WTC11 (cell line): ENCODE data around the gene PCGF3. TPM values are rescaled to one million over a fixed set of nuclear protein-coding genes. Genes with fewer than 3 reads are reported as not detected.

Source experiments
- ATAC-seq: fragments of 200-7000 bp; cut with Tn5 transposase; 2 replicates; pipeline ENCODE4 v1.10.0; 2021; ENCODE audit warnings: mild to moderate bottlenecking, moderate library complexity
- CTCF ChIA-PET: fragments of 300-600 bp; sonication (Branson Sonifier 250); formaldehyde crosslinking; loops from one replicate; lab custom pipeline; 2021; ENCODE audit warnings: antibody characterized with exemption; lab: Charles Lee
- POLR2A ChIA-PET: fragments of 350-600 bp; sonication (Branson Sonifier 250); formaldehyde crosslinking; loops from one replicate; lab custom pipeline; 2021; ENCODE audit warnings: antibody characterized with exemption; lab: Charles Lee
- DNase-seq: peaks from one replicate; pipeline ENCODE4 v3.0.0; 2021; ENCODE audit warnings: low spot score
- H3K27ac Mint-ChIP-seq: 2 replicates; pipeline ENCODE4 v1.8.0; 2021; ENCODE audit warnings: mixed read lengths
- H3K27me3 Mint-ChIP-seq: 2 replicates; pipeline ENCODE4 v1.8.0; 2021; ENCODE audit warnings: low read depth, mild to moderate bottlenecking, moderate library complexity, mixed read lengths
- H3K36me3 Mint-ChIP-seq: 2 replicates; pipeline ENCODE4 v1.8.0; 2021; ENCODE audit warnings: mixed read lengths
- H3K4me1 Mint-ChIP-seq: 2 replicates; pipeline ENCODE4 v1.8.0; 2022; ENCODE audit warnings: mixed read lengths
- H3K4me3 Mint-ChIP-seq: 2 replicates; pipeline ENCODE4 v1.8.0; 2021; ENCODE audit warnings: mild to moderate bottlenecking, moderate library complexity, mixed read lengths
- H3K9me3 Mint-ChIP-seq: 2 replicates; pipeline ENCODE4 v1.8.0; 2021; ENCODE audit warnings: mixed read lengths
- ATF1 ChIP-seq: sonication (generic); formaldehyde crosslinking; IDR thresholded peaks from 2 replicates; pipeline ENCODE4 v1.8.1; 2023; ENCODE audit warnings: mild to moderate bottlenecking, moderate library complexity, missing genetic modification reagents
- EMX1 ChIP-seq: fragments of 250-450 bp; sonication (Bioruptor Pico); IDR thresholded peaks from 2 replicates; pipeline ENCODE4 v1.8.0; 2021; ENCODE audit warnings: mild to moderate bottlenecking
- FOXP1 ChIP-seq: sonication (generic); formaldehyde crosslinking; IDR thresholded peaks from 2 replicates; pipeline ENCODE4 v1.8.0; 2022; ENCODE audit warnings: missing genetic modification reagents, mild to moderate bottlenecking, moderate library complexity, borderline replicate concordance
- GABPB1 ChIP-seq: sonication (generic); formaldehyde crosslinking; IDR thresholded peaks from 2 replicates; pipeline ENCODE4 v1.8.1; 2023; ENCODE audit warnings: mild to moderate bottlenecking, missing genetic modification reagents
- GTF2I ChIP-seq: fragments of 250-450 bp; sonication (Bioruptor Pico); conservative IDR thresholded peaks from 2 replicates; pipeline ENCODE4 v1.4.0; 2021; ENCODE audit warnings: mild to moderate bottlenecking
- MYBL2 ChIP-seq: sonication (generic); formaldehyde crosslinking; IDR thresholded peaks from 2 replicates; pipeline ENCODE4 v1.8.1; 2023; ENCODE audit warnings: mild to moderate bottlenecking, moderate library complexity, missing genetic modification reagents
- NFE2L1 ChIP-seq: sonication (generic); formaldehyde crosslinking; IDR thresholded peaks from 2 replicates; pipeline ENCODE4 v1.8.1; 2023; ENCODE audit warnings: missing genetic modification reagents
- NR2C2 ChIP-seq: sonication (generic); formaldehyde crosslinking; IDR thresholded peaks from 2 replicates; pipeline ENCODE4 v1.8.0; 2022; ENCODE audit warnings: mild to moderate bottlenecking, missing genetic modification reagents
- SMAD4 ChIP-seq: sonication (generic); formaldehyde crosslinking; IDR thresholded peaks from 2 replicates; pipeline ENCODE4 v1.8.0; 2022; ENCODE audit warnings: mild to moderate bottlenecking, missing genetic modification reagents
- SOX15 ChIP-seq: fragments of 250-450 bp; sonication (Bioruptor Pico); IDR thresholded peaks from 2 replicates; pipeline ENCODE4 v1.9.0; 2021; ENCODE audit warnings: mild to moderate bottlenecking
- TEAD1 ChIP-seq: sonication (generic); formaldehyde crosslinking; IDR thresholded peaks from 2 replicates; pipeline ENCODE4 v1.8.0; 2022; ENCODE audit warnings: mild to moderate bottlenecking, missing genetic modification reagents
- ZNF121 ChIP-seq: sonication (generic); formaldehyde crosslinking; IDR thresholded peaks from 2 replicates; pipeline ENCODE4 v1.8.0; 2023; ENCODE audit warnings: missing genetic modification reagents
- ZNF263 ChIP-seq: sonication (generic); formaldehyde crosslinking; IDR thresholded peaks from 2 replicates; pipeline ENCODE4 v1.8.1; 2022; ENCODE audit warnings: low read depth, mild to moderate bottlenecking, moderate library complexity, missing genetic modification reagents
- total RNA-seq: library from RNA; stranded (reverse); gene quantifications from 3 replicates; pipeline ENCODE4 v1.2.3, GENCODE V29; 2021
- TF ChIP-seq, protein P1 (sequence below): sonication (generic); formaldehyde crosslinking; IDR thresholded peaks from 2 replicates; pipeline ENCODE4 v1.8.1; 2023; ENCODE audit warnings: mild to moderate bottlenecking, missing genetic modification reagents
- TF ChIP-seq, protein P2 (sequence below): sonication (generic); formaldehyde crosslinking; IDR thresholded peaks from 2 replicates; pipeline ENCODE4 v1.8.0; 2022; ENCODE audit warnings: mild to moderate bottlenecking, missing genetic modification reagents
- TF ChIP-seq, protein P3 (sequence below): fragments of 250-450 bp; sonication (Bioruptor Pico); IDR thresholded peaks from 2 replicates; pipeline ENCODE4 v1.9.0; 2021; ENCODE audit warnings: mild to moderate bottlenecking
- TF ChIP-seq, protein P4 (sequence below): sonication (generic); formaldehyde crosslinking; IDR thresholded peaks from 2 replicates; pipeline ENCODE4 v1.8.1; 2022; ENCODE audit warnings: low read depth, mild to moderate bottlenecking, moderate library complexity, missing genetic modification reagents, borderline replicate concordance
- TF ChIP-seq, protein P5 (sequence below): sonication (generic); formaldehyde crosslinking; IDR thresholded peaks from 2 replicates; pipeline ENCODE4 v1.8.1; 2023; ENCODE audit warnings: mild to moderate bottlenecking, missing genetic modification reagents, moderate library complexity
- TF ChIP-seq, protein P6 (sequence below): sonication (generic); formaldehyde crosslinking; IDR thresholded peaks from 2 replicates; pipeline ENCODE4 v1.8.1; 2023; ENCODE audit warnings: mild to moderate bottlenecking, missing genetic modification reagents, moderate library complexity
- TF ChIP-seq, protein P7 (sequence below): fragments of 250-450 bp; sonication (Bioruptor Pico); IDR thresholded peaks from 2 replicates; pipeline ENCODE4 v1.8.0; 2021; ENCODE audit warnings: mild to moderate bottlenecking

Gene PCGF3
- total RNA-seq, 1 experiment from 2014 or later: 65.7 TPM

DNA sequence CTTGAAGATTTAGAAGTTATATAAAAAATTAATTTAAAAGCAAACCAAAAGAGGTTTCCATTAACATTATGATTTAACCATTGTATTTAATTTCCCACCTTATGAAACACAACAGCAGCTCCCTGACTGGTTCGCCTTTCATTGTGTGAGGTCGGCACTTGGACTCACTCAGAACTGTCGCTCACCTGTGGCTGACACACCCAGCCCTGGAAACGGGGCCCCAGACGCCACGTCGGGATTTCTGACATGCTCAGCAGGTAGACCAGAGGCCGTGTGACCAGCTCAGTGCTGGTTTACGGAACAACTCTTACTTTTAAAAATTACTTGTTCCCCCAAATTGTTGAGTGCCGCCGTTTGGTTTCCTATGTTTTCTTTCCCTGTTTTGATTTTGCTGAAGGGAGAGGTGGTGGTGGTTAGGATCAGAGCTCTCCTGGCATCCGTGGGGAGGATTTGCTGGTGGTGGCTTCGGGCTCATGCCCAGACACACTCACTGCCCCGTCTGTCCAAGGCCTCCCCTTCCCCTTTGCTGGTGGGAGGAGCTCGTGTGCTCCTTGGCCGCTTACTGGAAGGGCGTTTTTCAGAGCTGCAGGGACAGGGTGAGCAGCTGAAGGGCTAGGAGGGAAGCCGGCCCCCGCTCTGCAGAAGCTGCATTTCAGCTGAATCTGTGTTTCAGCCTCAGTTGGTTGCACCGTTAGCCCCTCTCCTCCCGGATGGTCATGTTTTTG, 61.1 kb downstream of the PCGF3 start:
- H3K4me3 Mint-ChIP-seq: no peak overlapping the region
- ChIA-PET CTCF (interaction anchor here (0.9 to 3.9 kb wide), 12 partner anchors 9 to 164 kb away, joined by 3 to 24 read pairs (median 4); no protein-coding TSS in a partner anchor), POLR2A (interaction anchor here (0.6 to 1.6 kb wide), 3 partner anchors 11 to 542 kb away, joined by 3 to 6 read pairs (median 4); no protein-coding TSS in a partner anchor)
- H3K27ac Mint-ChIP-seq: peak overlapping the region; percentile 95
- DNase-seq (no peak), ATAC-seq (peak; percentile 70)
- TF ChIP-seq TEAD1 (CRISPR knock-in tag) (0 out of 2 replicates have a peak, but pooled peaks have one; percentile 39), ZNF121 (CRISPR knock-in tag) (peak; percentile 46), EMX1 (0 out of 2 replicates have a peak, but pooled peaks have one; percentile 30)
- TF ChIP-seq, protein P1, sequence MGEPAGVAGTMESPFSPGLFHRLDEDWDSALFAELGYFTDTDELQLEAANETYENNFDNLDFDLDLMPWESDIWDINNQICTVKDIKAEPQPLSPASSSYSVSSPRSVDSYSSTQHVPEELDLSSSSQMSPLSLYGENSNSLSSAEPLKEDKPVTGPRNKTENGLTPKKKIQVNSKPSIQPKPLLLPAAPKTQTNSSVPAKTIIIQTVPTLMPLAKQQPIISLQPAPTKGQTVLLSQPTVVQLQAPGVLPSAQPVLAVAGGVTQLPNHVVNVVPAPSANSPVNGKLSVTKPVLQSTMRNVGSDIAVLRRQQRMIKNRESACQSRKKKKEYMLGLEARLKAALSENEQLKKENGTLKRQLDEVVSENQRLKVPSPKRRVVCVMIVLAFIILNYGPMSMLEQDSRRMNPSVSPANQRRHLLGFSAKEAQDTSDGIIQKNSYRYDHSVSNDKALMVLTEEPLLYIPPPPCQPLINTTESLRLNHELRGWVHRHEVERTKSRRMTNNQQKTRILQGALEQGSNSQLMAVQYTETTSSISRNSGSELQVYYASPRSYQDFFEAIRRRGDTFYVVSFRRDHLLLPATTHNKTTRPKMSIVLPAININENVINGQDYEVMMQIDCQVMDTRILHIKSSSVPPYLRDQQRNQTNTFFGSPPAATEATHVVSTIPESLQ: no peak
- TF ChIP-seq, protein P2, sequence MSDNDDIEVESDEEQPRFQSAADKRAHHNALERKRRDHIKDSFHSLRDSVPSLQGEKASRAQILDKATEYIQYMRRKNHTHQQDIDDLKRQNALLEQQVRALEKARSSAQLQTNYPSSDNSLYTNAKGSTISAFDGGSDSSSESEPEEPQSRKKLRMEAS (CRISPR knock-in tag): peak; percentile 25; the same call in 1 of the 2 replicates
- TF ChIP-seq, protein P3, sequence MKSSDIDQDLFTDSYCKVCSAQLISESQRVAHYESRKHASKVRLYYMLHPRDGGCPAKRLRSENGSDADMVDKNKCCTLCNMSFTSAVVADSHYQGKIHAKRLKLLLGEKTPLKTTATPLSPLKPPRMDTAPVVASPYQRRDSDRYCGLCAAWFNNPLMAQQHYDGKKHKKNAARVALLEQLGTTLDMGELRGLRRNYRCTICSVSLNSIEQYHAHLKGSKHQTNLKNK (CRISPR knock-in tag): no peak
- peaks cover 71% of the 10 kb centered on the region for H3K36me3 Mint-ChIP-seq
- H3K9me3 Mint-ChIP-seq: peaks cover 5% of the 10 kb centered on the region
- H3K27me3 Mint-ChIP-seq: no peaks in the 10 kb centered on the region
- peaks cover 30% of the 10 kb centered on the region for H3K4me1 Mint-ChIP-seq

DNA sequence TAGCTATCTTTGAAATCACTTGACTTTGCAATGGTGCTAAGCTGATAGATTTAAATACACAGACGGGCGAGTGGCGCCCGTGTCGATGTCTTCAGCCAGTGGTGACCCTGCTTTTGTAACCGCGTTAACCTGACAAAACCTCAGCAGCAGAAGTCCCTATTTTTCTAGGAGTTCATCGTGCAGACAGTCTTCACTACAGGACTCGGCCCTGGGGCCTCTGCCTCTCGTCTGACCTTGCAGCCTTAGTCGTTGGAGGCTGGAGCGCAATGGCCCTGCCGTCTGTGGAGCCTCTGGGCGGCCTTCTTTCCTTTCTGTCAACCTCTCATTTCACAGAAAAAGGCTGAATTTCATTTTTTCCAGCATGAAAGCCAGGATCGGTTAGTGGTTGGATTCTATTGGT, 62.4 kb downstream of the PCGF3 start:
- CTCF ChIA-PET: interaction anchor here (1.4 to 3.9 kb wide), 2 partner anchors 26 to 61 kb away, joined by 4 to 24 read pairs; no protein-coding TSS in a partner anchor
- no peak for ATAC-seq
- Mint-ChIP-seq H3K27ac (peak overlapping the region; percentile 45; the same call in 1 of the 2 replicates), H3K4me3 (no peak overlapping the region), H3K27me3 (no peaks in the 10 kb centered on the region), H3K4me1 (peaks cover 30% of the 10 kb centered on the region), H3K36me3 (peaks cover 58% of the 10 kb centered on the region), H3K9me3 (peaks cover 5% of the 10 kb centered on the region)
- no peak for DNase-seq
- POLR2A ChIA-PET: no interaction called here
- TF ChIP-seq FOXP1 (CRISPR knock-in tag): no peak
- TF ChIP-seq, protein P4, sequence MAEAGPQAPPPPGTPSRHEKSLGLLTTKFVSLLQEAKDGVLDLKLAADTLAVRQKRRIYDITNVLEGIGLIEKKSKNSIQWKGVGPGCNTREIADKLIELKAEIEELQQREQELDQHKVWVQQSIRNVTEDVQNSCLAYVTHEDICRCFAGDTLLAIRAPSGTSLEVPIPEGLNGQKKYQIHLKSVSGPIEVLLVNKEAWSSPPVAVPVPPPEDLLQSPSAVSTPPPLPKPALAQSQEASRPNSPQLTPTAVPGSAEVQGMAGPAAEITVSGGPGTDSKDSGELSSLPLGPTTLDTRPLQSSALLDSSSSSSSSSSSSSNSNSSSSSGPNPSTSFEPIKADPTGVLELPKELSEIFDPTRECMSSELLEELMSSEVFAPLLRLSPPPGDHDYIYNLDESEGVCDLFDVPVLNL (CRISPR knock-in tag): no peak
- TF ChIP-seq TEAD1 (CRISPR knock-in tag): no peak
- TF ChIP-seq, protein P5, sequence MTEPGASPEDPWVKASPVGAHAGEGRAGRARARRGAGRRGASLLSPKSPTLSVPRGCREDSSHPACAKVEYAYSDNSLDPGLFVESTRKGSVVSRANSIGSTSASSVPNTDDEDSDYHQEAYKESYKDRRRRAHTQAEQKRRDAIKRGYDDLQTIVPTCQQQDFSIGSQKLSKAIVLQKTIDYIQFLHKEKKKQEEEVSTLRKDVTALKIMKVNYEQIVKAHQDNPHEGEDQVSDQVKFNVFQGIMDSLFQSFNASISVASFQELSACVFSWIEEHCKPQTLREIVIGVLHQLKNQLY (CRISPR knock-in tag): no peak
- TF ChIP-seq ATF1 (CRISPR knock-in tag): no peak
- no peak for TF ChIP-seq SOX15 (CRISPR knock-in tag)
- TF ChIP-seq, protein P6, sequence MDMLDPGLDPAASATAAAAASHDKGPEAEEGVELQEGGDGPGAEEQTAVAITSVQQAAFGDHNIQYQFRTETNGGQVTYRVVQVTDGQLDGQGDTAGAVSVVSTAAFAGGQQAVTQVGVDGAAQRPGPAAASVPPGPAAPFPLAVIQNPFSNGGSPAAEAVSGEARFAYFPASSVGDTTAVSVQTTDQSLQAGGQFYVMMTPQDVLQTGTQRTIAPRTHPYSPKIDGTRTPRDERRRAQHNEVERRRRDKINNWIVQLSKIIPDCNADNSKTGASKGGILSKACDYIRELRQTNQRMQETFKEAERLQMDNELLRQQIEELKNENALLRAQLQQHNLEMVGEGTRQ (CRISPR knock-in tag): no peak
- TF ChIP-seq SMAD4 (CRISPR knock-in tag): no peak
- no peak for TF ChIP-seq GTF2I (CRISPR knock-in tag)
- no peak for TF ChIP-seq NR2C2 (CRISPR knock-in tag)
- no peak for TF ChIP-seq NFE2L1 (CRISPR knock-in tag)
- TF ChIP-seq, protein P1: no peak
- no peak for TF ChIP-seq GABPB1
- TF ChIP-seq, protein P7, sequence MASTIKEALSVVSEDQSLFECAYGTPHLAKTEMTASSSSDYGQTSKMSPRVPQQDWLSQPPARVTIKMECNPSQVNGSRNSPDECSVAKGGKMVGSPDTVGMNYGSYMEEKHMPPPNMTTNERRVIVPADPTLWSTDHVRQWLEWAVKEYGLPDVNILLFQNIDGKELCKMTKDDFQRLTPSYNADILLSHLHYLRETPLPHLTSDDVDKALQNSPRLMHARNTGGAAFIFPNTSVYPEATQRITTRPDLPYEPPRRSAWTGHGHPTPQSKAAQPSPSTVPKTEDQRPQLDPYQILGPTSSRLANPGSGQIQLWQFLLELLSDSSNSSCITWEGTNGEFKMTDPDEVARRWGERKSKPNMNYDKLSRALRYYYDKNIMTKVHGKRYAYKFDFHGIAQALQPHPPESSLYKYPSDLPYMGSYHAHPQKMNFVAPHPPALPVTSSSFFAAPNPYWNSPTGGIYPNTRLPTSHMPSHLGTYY (CRISPR knock-in tag): no peak
- TF ChIP-seq MYBL2: no peak
- no peak for TF ChIP-seq ZNF263
